ENCODE results near the gene MTMR6.

MTMR6 gene

DNA sequence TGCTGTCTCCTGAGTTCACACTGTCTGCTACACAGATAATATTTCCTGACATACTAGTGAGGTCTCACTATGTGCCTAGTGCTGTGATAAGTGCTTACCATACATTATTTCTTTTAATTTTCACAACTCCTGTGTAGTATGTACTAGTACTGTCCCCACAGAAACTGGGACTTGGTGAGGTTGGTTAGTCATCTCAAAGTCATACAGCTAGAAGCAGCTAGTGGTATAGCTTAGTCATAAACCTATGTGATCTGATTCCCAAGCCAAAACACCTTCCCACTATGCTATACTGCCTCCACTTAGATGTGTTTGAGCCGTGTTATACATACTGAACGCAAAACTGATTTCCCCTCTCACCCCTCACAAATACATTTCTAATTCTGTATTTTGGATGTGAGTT, 10.5 kb downstream of the MTMR6 start:
- no peak for DNase-seq (ENCODE audit: low spot score)

DNA sequence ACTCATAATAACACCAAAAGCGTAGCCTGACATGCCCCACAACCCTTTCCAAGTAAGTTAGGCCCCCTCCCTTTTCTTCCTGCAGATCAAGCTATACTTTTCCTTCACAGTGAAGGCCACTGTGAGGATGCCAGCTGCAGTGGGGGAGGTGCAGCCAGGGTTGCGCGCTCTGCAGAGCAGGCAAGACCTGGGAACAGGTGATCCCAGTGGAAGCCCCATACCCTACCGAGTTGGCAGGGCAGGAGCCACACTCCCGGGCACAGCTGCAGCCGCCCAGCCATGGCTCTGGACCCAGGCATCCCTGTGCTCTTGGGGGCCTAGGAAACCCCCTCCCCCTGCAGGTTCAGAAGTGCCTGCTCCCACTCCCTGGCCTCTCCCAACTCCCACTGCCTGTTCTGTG, 18.7 kb downstream of the MTMR6 start:
- DNase-seq (ENCODE audit: low spot score) = no peak

DNA sequence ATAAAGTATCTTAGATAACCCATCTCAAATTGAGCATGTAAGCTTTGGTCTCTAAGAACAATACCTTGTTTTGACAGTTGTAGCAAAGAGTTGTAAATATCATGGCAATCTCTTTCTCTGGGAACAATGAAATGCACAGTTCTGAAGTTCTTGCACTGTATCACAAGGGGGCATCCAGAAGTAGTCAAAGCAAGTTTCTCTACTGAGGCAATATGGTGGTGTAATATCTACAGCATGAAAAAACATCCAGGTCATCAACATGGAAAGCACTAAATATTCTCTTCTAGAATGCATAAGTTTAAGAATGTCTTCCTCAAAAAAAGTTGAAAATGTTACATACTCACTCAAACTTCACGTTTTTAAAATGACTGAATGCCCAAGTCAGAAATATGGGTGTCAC, 19.6 kb downstream of the MTMR6 start:
- DNase-seq (ENCODE audit: low spot score) = no peak

DNA sequence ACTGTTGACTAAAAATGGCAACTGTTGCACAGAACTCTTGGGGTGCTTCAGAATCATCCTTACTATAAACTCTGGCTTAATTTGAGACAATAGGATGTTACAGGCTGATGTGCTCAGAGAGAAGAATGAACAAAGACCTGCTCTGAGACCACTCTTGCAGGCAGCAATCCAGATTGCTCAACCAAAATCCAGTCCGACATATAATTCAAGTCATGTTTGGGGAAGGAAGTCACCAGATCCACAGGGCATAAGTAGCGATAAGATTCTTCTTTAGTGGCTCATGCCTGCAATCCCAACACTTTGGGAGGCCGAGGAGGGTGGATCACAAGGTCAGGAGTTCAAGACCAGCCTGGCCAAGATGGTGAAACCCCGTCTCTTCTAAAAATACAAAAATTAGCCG, 20.6 kb downstream of the MTMR6 start:
- no peak for DNase-seq (ENCODE audit: low spot score)

DNA sequence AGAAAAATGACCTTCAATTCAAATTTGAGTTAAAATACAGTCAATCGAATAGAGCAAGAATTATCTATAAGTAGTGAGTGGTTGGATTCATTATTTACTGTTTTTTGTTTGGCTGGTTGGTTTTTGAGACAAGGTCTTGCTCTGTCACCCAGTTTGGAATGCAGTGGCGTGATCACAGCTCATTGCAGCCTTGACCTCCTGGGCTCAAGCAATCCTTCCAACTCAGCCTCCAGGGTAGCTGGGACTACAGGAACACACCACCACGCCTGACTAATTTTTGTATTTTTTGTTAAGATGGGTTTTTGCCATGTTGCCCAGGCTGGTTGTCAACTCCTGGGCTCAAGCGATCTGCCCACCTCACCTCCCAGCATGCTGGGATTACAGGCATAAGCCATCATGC, 25.0 kb downstream of the MTMR6 start:
- no peak for DNase-seq (ENCODE audit: low spot score)

DNA sequence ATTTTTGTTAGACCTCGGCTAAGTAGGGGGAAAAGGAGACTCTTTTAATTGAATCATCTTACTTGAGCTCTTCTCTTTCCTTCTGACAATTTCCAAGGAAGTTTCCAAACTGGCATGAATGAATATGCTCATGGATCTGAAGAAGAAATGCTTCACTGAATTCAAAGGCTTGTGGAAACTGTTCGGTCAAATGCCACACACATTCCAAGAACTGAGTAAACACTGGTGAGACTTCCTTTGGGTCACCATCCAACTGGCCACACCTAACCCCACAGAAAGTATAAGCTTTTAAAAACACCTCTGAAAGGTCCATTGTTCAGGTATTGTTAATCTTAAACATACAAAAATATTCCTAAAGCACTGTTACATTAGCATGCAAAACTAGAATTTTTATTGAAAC, 33.6 kb downstream of the MTMR6 start:
- DNase-seq (ENCODE audit: low spot score) = no peak

DNA sequence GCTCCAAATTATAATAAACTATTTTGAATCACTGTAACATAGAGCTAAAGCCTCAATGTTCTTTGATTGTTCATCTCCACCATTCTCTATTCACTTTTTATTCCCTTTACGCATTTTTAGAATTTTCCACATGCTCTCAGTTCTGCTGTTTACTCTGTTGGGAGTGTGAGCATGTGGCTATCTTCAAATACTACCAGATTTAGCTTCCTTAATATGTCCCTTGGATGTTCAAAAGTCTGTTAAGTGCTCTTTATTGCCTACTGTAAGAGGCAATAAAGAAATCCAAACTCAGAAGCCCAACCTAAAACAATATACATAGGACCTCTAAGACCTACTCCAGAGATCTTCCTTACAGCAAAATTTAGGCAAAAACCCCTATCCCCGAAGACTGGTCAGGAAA, 34.5 kb downstream of the MTMR6 start:
- no peak for DNase-seq (ENCODE audit: low spot score)

DNA sequence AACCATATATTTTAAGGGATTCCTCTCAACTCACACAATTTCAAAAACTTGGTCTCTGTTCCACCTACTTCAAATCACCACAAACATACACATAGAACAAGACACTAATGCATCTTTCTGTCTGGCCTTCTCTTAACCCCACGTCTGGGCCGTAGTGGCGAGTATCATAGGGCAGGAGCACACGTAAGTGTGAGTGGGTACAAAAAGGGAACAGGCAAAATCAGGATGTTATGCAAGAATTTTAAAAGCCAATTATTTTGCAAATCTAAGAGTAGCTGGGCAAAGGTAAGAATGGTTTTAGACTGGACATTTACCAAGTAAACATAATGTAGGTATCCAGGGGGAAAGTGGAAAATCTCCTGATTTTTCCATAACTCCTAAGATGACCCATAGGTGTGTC, 35.1 kb downstream of the MTMR6 start:
- DNase-seq (ENCODE audit: low spot score) = no peak

DNA sequence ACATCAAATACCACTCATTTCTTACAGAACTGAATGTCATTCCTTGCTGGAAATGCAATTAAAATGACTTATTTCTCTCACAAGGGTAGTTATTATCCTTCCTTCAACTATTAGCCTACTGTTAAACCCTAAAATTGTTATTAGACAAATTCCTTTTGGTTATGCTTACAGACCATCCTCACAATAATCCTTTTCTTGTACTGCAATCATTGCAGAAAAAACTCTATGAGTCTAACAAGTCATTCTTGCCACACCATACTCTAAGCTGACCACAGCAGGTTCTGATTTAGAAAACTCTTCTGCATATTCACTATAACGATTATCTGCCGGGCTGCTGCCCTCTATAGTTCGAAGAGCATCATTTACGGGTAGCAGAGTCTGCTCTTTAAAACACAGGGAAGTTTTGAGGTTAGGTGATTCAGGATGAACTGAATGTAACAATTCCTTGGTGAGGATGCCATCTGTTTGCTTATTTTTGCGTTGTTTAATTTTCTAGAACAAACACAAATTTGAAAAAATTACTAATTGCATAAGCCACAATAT, 38.2 kb downstream of the MTMR6 start:
- DNase-seq (ENCODE audit: low spot score) = no peak

DNA sequence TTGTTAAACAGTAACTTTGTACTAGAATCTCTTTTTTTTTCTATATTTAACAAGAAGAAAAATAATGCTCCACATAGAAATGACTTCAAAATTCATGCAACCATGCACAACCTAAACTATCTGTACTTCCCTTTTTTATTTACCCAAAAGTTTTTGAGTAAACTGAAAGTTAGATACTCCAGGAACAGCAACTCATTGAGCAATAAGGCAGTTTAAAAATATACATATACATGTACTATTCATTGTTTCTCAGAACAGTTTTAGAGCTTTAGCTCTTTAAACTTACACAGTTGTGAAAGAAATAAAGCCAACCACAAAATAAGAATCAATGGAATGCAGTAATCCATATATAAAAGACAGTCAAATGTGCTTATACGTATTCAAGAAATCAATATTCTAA, 39.2 kb downstream of the MTMR6 start:
- DNase-seq (ENCODE audit: low spot score) = no peak

DNA sequence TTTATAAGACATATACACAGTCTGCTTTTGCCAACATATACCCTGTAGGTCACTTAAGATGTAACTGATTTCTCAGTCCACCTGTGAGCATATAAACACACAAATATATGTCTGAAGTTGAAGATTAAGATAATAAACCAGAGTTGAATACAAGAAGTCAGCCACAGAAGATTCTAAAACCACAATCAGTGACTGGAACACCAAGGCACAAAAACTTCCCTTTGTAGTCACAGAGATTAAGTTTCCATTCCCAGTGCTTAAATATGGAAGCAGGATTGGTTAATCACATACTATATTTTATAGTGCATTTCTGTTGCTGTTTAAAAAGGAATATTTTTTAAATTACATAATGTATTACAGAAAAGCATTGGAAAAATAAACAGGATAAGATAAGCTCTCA, 39.9 kb downstream of the MTMR6 start:
- DNase-seq (ENCODE audit: low spot score) = no peak

DNA sequence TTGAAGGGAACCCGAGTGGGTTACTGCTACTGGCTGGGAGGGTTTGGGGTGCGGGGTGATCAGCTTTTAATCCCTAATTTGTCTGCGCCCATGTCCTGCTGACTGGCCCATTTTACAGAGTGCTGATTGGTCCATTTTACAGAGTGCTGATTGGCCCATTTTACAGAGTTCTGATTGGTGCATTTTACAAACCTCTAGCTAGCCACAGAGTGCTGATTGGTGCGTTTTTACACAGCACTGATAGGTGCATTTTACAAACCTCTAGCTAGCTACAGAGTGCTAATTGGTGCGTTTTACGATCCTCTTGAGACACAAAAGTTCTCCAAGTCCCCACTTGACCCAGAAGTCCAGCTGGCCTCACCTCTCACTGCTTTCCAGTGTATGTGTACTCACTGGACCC, 43.2 kb downstream of the MTMR6 start:
- DNase-seq (ENCODE audit: low spot score) = no peak

DNA sequence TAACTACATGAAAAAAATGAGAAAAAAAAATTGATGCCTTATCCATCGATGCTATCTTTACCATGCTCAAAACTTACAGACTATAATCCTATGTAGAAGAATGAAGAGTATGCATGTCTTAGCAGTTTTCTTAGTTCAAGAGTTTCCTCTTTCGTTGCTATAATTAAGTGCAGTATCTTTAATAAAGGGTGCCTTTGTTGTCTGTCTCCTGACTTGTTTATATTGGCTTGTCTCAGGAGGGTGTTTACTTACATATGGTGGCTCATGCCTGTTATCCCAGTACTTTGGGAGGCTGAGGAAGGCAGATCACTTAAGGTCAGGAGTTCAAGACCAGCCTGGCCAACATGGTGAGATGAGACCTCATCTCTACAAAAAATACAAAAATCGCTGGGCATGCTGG, 44.3 kb downstream of the MTMR6 start:
- DNase-seq (ENCODE audit: low spot score) = no peak

DNA sequence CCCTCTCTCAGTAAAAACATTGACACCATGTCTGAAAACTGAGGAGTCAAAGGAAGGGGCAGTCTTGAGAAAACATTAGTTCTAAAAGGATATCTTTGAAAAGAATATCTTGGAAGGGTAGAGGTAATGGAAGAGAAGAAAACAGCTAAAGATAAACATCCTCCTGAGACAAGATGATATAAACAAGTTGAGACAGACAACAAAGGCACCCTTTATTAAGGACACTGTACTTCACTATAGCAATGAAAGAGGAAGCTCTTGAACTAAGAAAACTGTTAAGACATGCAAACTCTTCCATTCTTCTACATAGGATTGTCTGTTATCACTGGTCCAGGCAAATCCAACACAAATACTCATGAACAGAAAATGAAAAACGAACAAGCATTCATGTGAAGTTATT, 46.3 kb downstream of the MTMR6 start:
- no peak for DNase-seq (ENCODE audit: low spot score)

DNA sequence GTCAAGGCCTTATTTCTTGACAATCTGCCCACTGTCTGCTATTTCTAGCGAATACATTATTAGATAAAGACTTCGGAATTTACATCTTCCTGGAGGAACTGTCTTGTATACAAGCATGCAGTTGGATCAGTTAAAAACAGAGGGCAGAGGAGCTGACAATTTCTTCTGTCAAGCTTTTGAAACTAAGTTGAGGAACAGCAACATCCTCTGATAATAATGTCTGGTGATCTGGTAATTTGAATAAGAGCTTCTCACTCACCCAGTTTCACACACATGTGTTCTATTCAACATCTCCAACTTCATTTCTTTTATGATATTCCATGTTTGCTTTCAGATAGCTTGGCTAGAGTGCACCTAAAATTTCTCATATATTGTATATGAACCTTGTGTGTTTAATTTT, 50.2 kb downstream of the MTMR6 start:
- no peak for DNase-seq (ENCODE audit: low spot score)

DNA sequence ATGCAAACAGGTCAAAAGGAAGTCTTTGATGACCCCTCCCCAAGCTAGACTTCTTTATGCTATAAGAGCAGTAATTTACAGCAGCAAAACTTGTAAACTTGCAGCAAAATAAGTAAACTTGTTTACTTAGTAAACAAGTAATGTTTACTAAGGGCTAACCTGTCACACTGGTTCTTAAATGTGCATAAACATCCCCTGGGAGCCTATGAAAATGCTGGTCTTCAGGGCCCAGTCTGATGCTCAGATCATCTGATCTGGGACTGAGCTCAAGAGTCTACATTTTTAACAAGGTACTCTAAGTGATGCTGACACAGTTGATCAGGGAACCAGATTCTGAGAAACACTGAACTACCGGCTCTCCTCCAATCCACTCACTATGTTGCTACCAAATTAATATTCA, 53.4 kb downstream of the MTMR6 start:
- no peak for DNase-seq (ENCODE audit: low spot score)

DNA sequence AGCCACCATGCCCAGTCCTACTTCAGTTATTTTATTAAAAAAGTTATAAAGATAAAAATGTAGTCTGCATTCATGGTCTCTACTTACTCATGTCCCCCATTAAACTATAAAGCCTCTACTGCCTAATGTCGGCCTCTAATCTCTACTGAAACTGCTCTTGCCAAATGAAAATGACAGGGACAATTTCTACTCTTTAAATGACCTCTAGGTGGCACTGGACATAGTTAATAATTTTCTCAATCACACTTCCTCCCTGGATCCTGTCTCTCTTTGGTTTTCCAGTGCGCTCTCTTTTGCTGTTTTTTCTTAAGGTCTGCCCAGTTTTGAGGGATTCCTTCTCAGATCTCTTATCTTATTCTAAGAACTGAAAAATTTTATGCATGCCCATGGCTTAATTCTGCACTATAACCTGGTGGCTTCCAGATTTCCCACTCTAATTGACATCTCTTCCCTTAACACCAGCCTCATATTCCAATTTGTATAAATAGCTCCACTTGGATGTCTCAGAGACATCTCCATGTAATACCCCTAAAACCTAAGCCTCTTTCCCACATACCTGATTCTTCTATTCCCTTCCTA, 54.3 kb downstream of the MTMR6 start:
- DNase-seq (ENCODE audit: low spot score) = no peak

DNA sequence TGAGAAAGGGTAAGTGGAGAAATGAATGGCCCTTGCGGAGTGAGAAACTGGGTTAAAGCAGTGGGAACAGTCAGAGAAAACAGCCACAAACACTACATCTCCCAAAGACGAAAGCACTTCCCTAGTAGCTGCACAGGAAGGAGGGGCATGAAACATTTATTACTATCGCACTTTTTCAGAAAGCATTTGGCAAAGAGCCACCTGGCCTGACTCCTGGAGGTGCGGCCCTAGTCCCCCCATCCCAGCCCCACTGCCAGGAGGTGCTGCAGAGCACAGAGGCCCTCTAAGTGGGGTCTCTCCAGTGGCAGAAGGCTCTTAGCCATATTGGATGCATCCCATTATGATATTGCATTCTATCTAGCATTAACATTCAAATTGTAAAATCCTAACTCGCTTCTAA, 55.8 kb downstream of the MTMR6 start:
- no peak for DNase-seq (ENCODE audit: low spot score)

DNA sequence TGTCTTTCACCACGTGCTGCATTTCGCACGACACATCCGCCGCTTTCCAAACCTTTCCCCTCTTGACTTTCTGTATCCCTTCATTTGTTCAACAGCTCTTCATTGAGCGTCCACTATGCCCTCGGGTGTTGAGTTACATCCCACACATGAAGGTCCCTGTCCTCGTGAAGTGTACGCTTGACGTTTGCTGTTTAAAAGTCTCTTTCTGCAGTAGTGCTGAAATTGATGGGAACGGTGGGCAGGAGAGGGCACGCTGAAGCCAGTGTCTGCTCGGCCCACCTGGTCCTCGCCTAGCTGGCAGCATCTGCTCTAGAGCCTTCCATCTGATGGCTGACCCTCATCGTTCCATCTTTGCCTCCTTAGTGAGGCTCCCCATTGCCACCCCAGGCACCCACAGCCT, 59.6 kb downstream of the MTMR6 start:
- no peak for DNase-seq (ENCODE audit: low spot score)

DNA sequence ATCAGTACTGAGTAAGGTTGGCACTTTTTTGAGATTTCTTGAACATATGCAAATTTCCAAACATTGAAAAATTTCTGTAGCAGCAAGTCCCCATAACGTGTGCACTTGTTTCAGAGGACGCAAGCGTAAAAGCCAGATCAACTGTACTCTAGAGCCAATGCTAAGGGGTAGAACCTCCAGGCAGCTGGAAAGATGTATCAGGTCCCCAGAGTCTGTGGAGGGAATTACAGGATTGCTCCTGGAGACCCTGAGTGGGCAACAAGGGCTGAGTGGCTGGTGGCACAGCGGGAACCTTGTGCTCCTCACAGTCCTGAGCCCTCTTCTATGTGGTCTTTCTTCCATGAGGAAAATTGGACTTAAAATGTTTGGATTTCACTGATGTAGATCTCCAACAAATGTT, 61.3 kb downstream of the MTMR6 start:
- DNase-seq (ENCODE audit: low spot score) = no peak

DNA sequence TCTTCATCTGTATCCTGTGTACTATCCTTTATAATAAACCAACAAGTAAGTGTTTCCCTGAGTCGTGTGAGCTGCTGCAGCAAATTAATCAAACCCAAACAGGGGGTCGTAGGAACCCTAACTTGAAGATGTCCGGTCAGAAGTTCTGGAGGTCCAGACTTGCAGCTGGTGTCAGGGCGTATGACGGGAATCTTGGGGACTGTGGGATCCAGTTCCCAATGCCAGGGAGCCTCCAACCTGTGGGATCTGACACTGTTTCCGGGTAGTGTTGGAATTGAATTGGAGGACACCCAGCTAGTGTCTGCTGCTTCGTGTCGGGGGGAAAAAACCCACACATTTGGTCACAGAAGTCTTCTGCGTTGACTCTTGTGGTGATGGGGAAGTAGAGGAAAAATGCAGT, 63.1 kb downstream of the MTMR6 start:
- DNase-seq (ENCODE audit: low spot score) = no peak

DNA sequence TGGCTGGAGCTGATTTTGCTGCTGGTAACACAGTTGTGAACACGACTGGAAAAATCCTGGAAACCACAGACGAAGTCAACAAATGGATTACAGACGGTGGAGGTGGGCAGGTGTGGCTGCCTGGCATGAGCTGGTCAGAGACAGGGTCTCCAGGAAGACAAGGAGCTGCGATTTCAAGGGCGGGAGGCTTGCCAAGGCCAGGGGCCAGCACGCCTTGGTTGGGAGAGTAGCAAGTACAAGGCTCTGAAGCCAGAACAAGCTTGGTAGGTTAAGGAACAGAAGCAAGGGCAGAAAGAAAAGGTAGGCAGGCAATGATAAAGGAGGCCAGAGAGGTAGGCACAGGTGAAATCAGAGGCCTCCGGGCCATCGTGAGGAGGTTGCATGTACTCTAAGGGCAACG, 64.5 kb downstream of the MTMR6 start:
- DNase-seq (ENCODE audit: low spot score) = no peak

DNA sequence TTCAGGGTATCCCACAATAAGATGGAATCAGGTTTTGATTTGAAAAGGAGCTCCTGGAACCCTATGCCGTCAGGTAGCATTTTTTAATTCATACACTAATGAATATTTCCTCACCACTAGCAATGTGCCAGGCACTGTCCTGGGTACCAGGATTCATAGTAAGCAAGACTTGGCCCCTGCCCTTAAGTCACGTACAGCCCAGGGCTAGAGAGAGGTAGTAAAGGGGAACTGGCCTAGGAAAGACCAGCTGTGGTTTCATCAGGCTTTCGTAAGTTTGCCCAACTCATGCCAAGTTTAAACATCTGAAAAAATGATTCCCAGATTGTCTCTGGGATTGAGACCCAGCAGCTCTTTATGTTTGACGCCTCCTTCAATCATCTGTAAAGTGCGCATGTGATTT, 69.3 kb downstream of the MTMR6 start:
- DNase-seq (ENCODE audit: low spot score) = no peak

DNA sequence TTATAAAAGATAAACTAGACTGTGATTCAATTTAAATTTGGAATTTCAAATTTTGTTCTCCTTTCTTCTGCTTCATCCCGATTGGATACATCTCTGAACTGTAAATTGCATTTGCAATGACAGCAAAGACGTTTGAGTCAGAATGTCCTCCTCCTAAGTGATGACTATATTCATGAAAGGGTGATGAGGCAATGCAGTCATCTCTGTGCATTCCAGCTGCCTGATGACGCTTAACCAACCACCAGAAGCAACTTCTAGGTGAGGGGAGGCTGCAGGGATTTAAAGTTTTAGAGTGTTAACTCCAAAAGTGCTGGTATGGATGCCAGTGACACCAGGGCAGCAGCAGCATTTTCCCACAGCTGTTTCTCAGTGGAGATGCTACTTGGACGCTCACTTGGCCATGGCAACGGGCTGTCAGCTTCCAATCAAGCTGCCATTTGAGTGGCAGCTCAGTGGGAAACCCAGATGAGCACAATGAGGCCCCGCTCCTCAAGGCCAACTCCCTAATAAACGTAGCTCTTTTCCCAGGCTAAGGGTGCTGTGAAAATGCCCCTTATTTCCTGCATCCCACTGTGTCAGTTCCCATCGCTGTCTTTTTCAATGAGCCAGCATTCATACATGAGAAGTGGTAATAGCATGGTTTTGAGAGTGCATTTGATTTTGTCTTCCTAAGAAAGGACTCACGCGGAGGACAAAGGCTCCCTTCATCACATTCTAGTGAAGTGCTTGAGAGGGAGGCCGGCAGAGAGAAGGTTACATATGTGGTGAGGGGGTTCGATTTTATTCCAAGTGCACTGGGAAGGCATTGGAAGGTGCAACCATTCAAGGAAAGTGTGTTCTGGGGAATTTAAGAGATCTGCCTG, 70.0 kb downstream of the MTMR6 start:
- no peak for DNase-seq (ENCODE audit: low spot score)
